Stomach smooth muscle (tissue), 2 donors: ENCODE results near the gene OR7C1.
"Not testable (repeated sequence)": the region's sequence is repeated elsewhere in the genome, so short reads cannot be mapped to it uniquely, and the experiment has no call there.

Source experiments
- H3K27ac ChIP-seq: one replicate; pipeline ENCODE4 v1.7.0; 2013; ENCODE audit warnings: mild to moderate bottlenecking, low read length, inconsistent platforms
- H3K27me3 ChIP-seq, 2 donors: one replicate each; pipeline ENCODE4 v1.7.0; 2013; ENCODE audit warnings: low read length in 2 of 2; ENCODE audit not compliant: insufficient read depth in 2 of 2, control insufficient read depth in 1 of 2
- H3K36me3 ChIP-seq, 2 donors: one replicate each; pipeline ENCODE4 v1.7.0; 2013; ENCODE audit warnings: low read length in 2 of 2; ENCODE audit not compliant: control insufficient read depth in 2 of 2, insufficient read depth in 2 of 2
- H3K4me1 ChIP-seq: one replicate; pipeline ENCODE4 v1.7.0; 2013; ENCODE audit warnings: low read length; ENCODE audit not compliant: control insufficient read depth, insufficient read depth
- H3K4me3 ChIP-seq, 2 donors: one replicate each; pipeline ENCODE4 v1.7.0; 2013; ENCODE audit warnings: low read length in 2 of 2
- H3K9ac ChIP-seq, 2 donors: one replicate each; pipeline ENCODE4 v1.7.0; 2013; ENCODE audit warnings: low read length in 2 of 2, mild to moderate bottlenecking in 1 of 2
- H3K9me3 ChIP-seq, 2 donors: one replicate each; pipeline ENCODE4 v1.7.0; 2013; ENCODE audit warnings: low read length in 2 of 2; ENCODE audit not compliant: control insufficient read depth in 2 of 2
- donor health status: healthy.
- donor health status: Pancreatic carcinoma.

The OR7C1 gene

DNA sequence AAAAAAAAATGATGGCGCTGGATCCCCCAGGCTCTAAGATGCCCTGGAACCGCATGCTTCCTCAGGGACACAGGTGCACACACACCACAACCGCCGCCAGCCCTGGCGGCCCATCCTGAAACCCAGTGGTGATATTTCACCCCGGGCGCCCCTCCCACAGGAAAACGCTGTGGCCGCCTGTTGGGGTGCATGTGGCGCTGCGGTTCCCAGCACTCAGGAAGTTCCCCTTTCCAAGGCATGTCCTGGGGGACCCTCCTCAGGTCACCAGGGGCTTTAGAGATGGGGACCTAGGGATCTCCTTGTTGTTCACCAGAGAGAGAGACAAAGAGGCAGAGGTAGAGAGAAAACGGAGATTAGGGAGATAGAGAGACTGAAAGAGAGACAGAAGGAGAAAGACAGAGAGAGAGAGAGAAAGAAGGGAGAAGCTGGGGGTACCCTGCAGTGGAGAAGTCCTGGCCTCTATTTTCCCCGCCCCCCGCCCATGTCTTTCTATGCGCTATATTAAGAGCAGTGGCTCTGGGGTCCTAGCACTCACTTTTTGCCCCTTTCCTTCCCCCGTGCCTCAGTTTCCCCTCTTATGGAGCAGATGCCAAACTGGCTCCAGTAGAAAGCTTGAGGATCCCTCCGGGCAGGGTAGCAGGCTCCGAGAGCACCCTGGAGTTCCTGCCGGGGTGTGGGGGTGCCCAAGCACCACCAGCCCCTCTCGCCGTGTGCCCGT lies 59.0 kb downstream of the OR7C1 start:
- Histone ChIP-seq H3K36me3 (no peaks in the 10 kb centered on the region), H3K27me3 (peaks cover 4 to 7% of the 10 kb centered on the region in 2 donors), H3K4me3 (peak overlapping the region in 1 of 2 donors; percentile 8), H3K4me1 (no peaks in the 10 kb centered on the region), H3K9me3 (no peaks in the 10 kb centered on the region), H3K9ac (no peak overlapping the region), H3K27ac (no peak overlapping the region)

GRCh38 chr19:14775326-14775725 lies 59.7 kb downstream of the OR7C1 start:
- H3K4me3 ChIP-seq, H3K4me1 ChIP-seq, H3K27ac ChIP-seq, H3K9me3 ChIP-seq, H3K36me3 ChIP-seq, H3K27me3 ChIP-seq, H3K9ac ChIP-seq: not testable (repeated sequence)

- Histone ChIP-seq H3K4me1 (no peaks in the 10 kb centered on the region), H3K4me3 (no peak overlapping the region), H3K9me3 (no peaks in the 10 kb centered on the region), H3K27ac (no peak overlapping the region), H3K9ac (no peak overlapping the region), H3K36me3 (no peaks in the 10 kb centered on the region), H3K27me3 (peaks cover 4 to 7% of the 10 kb centered on the region in 2 donors)
Measured at GRCh38 chr19:14774373-14774772, 60.6 kb downstream of the OR7C1 start.

DNA sequence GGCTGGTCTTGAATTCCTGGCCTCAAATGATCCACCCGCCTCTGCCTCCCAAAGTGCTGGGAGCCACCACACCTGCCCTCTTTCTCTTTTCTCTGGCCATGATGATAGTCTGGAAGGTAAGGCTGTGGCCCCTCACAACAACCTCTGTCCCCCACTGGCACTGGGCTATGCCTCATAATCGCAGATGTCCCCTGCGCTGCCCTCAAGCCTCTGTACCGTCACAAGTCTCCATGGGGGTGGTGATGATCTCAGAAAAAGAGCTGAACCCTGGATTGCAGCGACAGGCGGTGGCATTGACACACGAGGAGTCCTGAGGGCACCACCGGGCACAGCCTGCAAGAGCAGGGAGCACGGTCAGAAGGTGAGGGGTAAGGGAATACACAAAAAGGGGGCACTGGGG lies 61.3 kb downstream of the OR7C1 start:
- H3K36me3 ChIP-seq, H3K9me3 ChIP-seq: not testable (repeated sequence)

DNA sequence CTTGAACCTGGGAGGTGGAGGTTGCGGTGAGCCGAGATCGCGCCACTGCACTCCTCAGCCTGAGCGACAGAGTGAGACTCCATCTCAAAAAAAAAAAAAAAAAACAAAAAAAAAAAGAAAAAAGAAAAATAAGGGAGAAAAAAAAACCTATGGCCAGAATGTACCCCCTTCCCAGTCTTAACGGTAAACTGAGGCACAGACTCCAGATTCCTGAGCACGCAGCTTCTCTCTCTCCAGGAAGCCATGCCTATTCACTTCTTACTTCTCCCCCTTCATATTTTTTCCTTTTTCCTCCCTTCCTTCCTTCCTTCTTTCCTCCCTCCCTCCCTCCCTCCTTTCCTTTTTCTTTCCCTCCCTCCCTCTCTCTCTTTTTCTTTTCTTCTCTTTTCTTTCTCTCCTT lies 62.0 kb downstream of the OR7C1 start:
- Histone ChIP-seq H3K4me3 (no peak overlapping the region), H3K36me3 (no peaks in the 10 kb centered on the region), H3K27me3 (peaks cover 4 to 7% of the 10 kb centered on the region in 2 donors), H3K4me1 (no peaks in the 10 kb centered on the region), H3K9ac (no peak overlapping the region), H3K27ac (no peak overlapping the region), H3K9me3 (no peaks in the 10 kb centered on the region)

More for the DNA sequence above, 61.3 kb downstream of the OR7C1 start:
- not testable (repeated sequence) for H3K27me3 ChIP-seq, H3K27ac ChIP-seq, H3K4me3 ChIP-seq, H3K9ac ChIP-seq, H3K4me1 ChIP-seq

DNA sequence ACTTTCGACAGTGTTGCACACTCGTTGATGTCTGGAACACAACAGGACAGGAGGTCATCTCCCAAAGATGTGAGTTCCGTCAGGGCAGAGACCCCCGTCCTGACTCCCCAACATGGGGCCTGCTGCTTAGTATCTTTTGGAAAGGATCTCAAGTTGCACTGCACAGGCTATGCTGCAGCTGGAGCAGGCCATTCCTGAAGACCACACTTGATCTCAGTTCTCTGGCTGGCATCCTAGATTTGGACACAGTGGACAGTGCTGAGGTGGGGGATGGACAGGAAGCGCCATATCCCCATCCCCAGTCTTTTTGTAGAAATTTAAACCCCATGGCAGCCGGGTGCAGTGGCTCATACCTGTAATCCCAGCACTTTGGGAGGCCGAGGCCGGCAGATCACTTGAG lies 62.5 kb downstream of the OR7C1 start:
- Histone ChIP-seq H3K27me3 (peaks cover 5 to 7% of the 10 kb centered on the region in 2 donors), H3K36me3 (no peaks in the 10 kb centered on the region), H3K4me3 (no peak overlapping the region), H3K27ac (no peak overlapping the region), H3K9me3 (no peaks in the 10 kb centered on the region), H3K4me1 (peaks cover 2% of the 10 kb centered on the region), H3K9ac (no peak overlapping the region)

- H3K9ac ChIP-seq: no peak overlapping the region
- no peaks in the 10 kb centered on the region for H3K36me3 ChIP-seq
- H3K27ac ChIP-seq: no peak overlapping the region
- H3K27me3 ChIP-seq: peaks cover 2% of the 10 kb centered on the region in 2 donors
- no peaks in the 10 kb centered on the region for H3K9me3 ChIP-seq
- no peak overlapping the region for H3K4me3 ChIP-seq
- H3K4me1 ChIP-seq: peaks cover 2% of the 10 kb centered on the region
Measured at GRCh38 chr19:14770944-14771839, 63.8 kb downstream of the OR7C1 start.

GRCh38 chr19:14770136-14770535 lies 64.8 kb downstream of the OR7C1 start:
- Histone ChIP-seq H3K4me1 (peaks cover 2% of the 10 kb centered on the region), H3K9me3 (no peaks in the 10 kb centered on the region), H3K27ac (no peak overlapping the region), H3K36me3 (no peaks in the 10 kb centered on the region), H3K9ac (no peak overlapping the region), H3K27me3 (peaks cover 2% of the 10 kb centered on the region in 2 donors), H3K4me3 (no peak overlapping the region)

- H3K4me3 ChIP-seq: no peak overlapping the region
- H3K36me3 ChIP-seq: no peaks in the 10 kb centered on the region
Measured at GRCh38 chr19:14769201-14769600, 65.8 kb downstream of the OR7C1 start.

DNA sequence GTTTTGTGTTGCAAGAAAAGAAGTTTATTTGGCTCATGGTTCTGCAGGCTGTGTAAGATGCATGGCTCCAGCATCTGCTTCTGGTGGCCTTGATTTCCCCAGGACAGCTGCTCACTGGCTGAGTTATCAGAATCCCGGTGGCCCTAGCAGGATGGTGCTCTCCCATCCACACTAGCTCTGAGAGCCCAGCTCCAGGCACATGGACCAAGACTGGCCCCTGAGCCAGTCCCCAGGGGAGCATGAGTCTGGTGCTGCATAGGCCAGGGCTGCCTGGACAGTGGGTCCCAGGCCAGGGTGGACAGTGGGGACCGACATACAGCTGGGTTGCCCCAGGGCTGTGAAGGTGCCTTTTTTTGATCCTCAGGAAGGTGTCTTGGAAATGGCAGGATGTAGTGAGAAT lies 67.0 kb downstream of the OR7C1 start:
- Histone ChIP-seq H3K27me3 (peaks cover 0 to 2% of the 10 kb centered on the region in 2 donors), H3K9me3 (no peaks in the 10 kb centered on the region), H3K27ac (no peak overlapping the region), H3K9ac (no peak overlapping the region), H3K36me3 (no peaks in the 10 kb centered on the region), H3K4me3 (no peak overlapping the region), H3K4me1 (peaks cover 2% of the 10 kb centered on the region)

More at GRCh38 chr19:14769201-14769600, 65.8 kb downstream of the OR7C1 start:
- Histone ChIP-seq H3K4me1 (peaks cover 2% of the 10 kb centered on the region), H3K27ac (no peak overlapping the region), H3K9me3 (no peaks in the 10 kb centered on the region), H3K9ac (no peak overlapping the region), H3K27me3 (peaks cover under 1 to 2% of the 10 kb centered on the region in 2 donors)
